Measurements from ENCODE around the gene THUMPD2. TPM values are rescaled to one million over a fixed set of nuclear protein-coding genes. Genes with fewer than 3 reads are reported as not detected.
A peak's percentile ranks its signal among the peaks of the same experiment; 100 is the strongest.

THUMPD2 gene
- total RNA-seq, 4 donors from 2014 or later = 3.8 to 25.1 (median 15.8) TPM

DNA sequence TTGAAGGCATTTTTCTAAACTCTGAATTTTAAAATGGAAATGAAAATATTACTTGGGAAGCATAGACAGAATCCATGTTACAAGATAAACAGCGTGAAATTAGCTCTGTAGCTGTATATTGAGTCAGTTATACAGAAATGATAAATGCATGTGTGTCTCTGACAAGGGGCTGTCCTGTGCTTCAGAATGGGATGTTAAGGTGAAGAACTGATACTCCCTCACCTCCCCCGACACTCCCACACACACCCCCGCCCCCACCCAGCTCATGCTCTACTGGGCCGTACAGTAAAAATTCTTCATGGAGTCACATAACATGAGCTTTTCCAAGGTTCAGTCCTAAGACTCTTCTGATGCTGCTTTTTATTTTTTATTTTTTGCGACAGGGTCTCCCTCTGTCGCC, 869 bp upstream of the THUMPD2 start:
- intact Hi-C loops (cut with DNase I; ENCODE audit: low total_unique reads) = no loop called here
- Histone ChIP-seq H3K4me3 (peak overlapping the region in 1 of 2 donors; percentile 88), H3K27me3 (no peaks in the 10 kb centered on the region), H3K4me1 (peaks cover 0 to 5% of the 10 kb centered on the region in 2 donors), H3K9me3 (no peaks in the 10 kb centered on the region), H3K36me3 (no peaks in the 10 kb centered on the region), H3K27ac (peak overlapping the region; percentile 84 to 92)
- no peak for TF ChIP-seq CTCF (IDR thresholded peaks at IDR 0.05)
- TF ChIP-seq POLR2A (IDR thresholded peaks at IDR 0.05) = no peak
- DNase-seq = no peak

DNA sequence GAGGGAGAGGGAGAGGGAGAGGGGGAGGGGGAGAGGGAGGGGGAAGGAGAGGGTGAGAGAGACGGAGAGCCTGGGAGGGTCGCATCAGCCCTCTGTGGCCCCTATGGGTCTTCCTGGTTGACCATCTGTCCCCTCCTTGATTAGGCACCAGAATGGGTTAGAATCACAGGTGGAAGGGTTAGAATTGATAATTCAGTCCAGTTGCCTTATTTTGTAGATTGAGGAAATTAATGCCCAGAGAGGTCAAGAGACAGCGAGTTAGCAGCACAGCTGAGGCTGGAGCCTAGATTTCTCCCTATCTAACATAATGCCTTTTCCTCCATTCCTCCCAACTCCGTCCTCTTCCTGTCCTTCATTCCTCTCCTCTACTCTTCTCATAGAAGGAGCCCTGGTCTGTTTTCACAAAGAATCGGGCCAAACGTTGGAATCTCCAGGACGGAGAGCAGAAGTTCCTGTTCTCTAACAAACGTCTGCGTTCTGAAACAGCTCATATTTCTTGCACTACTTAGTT, 338 bp upstream of the THUMPD2 start:
- DNase-seq = no peak
- Histone ChIP-seq H3K27me3 (no peaks in the 10 kb centered on the region), H3K9me3 (no peaks in the 10 kb centered on the region), H3K36me3 (no peaks in the 10 kb centered on the region), H3K4me1 (peaks cover 0 to 5% of the 10 kb centered on the region in 2 donors), H3K27ac (peak overlapping the region; percentile 84 to 92), H3K4me3 (peak overlapping the region; percentile 87 to 88)
- TF ChIP-seq CTCF (IDR thresholded peaks at IDR 0.05) = no peak
- no peak for TF ChIP-seq POLR2A (IDR thresholded peaks at IDR 0.05)
- intact Hi-C loops (cut with DNase I; ENCODE audit: low total_unique reads) = no loop called here

GRCh38 chr2:39778233-39778632, 825 bp downstream of the THUMPD2 start:
- intact Hi-C loops (cut with DNase I; ENCODE audit: low total_unique reads) = no loop called here
- Histone ChIP-seq H3K27ac (peak overlapping the region; percentile 84 to 92), H3K4me1 (peaks cover 0 to 5% of the 10 kb centered on the region in 2 donors), H3K4me3 (peak overlapping the region; percentile 87 to 88), H3K36me3 (no peaks in the 10 kb centered on the region), H3K27me3 (no peaks in the 10 kb centered on the region), H3K9me3 (no peaks in the 10 kb centered on the region)
- no peak for DNase-seq
- TF ChIP-seq CTCF (IDR thresholded peaks at IDR 0.05) = no peak
- no peak for TF ChIP-seq POLR2A (IDR thresholded peaks at IDR 0.05)

- Histone ChIP-seq H3K27me3 (no peaks in the 10 kb centered on the region), H3K4me3 (no peak overlapping the region), H3K9me3 (no peaks in the 10 kb centered on the region), H3K36me3 (no peaks in the 10 kb centered on the region), H3K27ac (no peak overlapping the region), H3K4me1 (peaks cover 0 to 5% of the 10 kb centered on the region in 2 donors)
- no peak for TF ChIP-seq CTCF (IDR thresholded peaks at IDR 0.05)
- TF ChIP-seq POLR2A (IDR thresholded peaks at IDR 0.05) = no peak
- DNase-seq = no peak
- intact Hi-C loops (cut with DNase I; ENCODE audit: low total_unique reads) = no loop called here
Measured at GRCh38 chr2:39772812-39773152, 6.3 kb downstream of the THUMPD2 start.

DNA sequence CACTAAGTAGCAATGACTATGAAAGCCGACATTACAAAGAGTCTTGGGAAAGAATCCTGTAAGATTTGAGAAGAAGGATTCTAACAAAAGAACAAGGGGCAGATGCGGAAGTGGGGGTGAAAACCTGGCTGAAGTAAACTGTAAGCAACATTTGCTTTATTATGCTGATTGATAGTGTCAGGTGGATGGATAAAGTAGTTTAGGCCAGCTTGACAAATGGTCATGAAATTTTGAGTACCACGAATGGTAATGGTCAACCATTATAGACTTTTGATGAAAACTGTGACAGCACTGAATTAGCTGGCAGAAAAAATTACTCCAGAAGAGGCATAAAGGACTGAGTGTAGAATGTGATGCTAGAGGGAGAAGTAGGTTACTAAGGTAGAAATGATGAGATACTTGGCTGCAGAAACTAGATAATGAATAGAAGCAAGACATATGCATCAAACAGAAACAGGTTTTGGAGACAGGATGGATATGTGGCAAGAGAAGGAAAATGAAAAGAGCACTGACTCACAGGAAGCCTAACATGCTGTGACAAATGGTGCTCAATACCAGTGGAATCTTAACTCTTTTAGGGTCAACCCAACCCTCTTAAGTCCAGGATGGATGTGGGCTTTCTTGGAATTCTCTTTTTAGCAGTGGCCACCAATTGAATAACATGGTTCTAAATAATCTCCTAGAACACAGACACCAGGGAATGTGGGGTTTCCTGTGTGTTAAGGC, 6.8 kb downstream of the THUMPD2 start:
- Histone ChIP-seq H3K27ac (no peak overlapping the region), H3K4me3 (no peak overlapping the region), H3K36me3 (no peaks in the 10 kb centered on the region), H3K27me3 (no peaks in the 10 kb centered on the region), H3K4me1 (peaks cover 0 to 4% of the 10 kb centered on the region in 2 donors), H3K9me3 (no peaks in the 10 kb centered on the region)
- TF ChIP-seq POLR2A (IDR thresholded peaks at IDR 0.05) (no peak), CTCF (IDR thresholded peaks at IDR 0.05) (no peak)
- intact Hi-C loops (cut with DNase I; ENCODE audit: low total_unique reads) = no loop called here
- DNase-seq = no peak
